ENCODE results near the gene TMEM132C. TPM values are rescaled to one million over a fixed set of nuclear protein-coding genes. Genes with fewer than 3 reads are reported as not detected.

Gene TMEM132C
- total and polyA plus RNA-seq, 2 of the 8 experiments (the other 6 are each of a cell fraction or from before 2014, with no cell fraction given), result 0.23 to 0.76 TPM

- FAIRE-seq, result no peak
- Histone ChIP-seq H3K27ac (ENCODE audit: low read depth, low read length) (no peak overlapping the region), H2BK120ac (replicated peaks; ENCODE audit: low read depth, low read length) (no peak overlapping the region), H2BK5ac (ENCODE audit: low read depth, low read length) (no peak overlapping the region), H3K79me1 (ENCODE audit: low read depth, low read length) (no peaks in the 10 kb centered on the region), H2AFZ (ENCODE audit: low read length) (no peak overlapping the region), H4K20me1 (replicated peaks in 1 of 2; ENCODE audit: control insufficient read depth in 1 of 2, insufficient read depth in 2 of 2, low read length in 2 of 2) (no peaks in the 10 kb centered on the region), H2BK15ac (ENCODE audit: low read length) (no peak overlapping the region), H4K91ac (replicated peaks; ENCODE audit: insufficient read length, low read length) (no peak overlapping the region), H2BK12ac (ENCODE audit: low read depth, low read length) (no peak overlapping the region), H3K4me2 (ENCODE audit: insufficient read depth in 1 of 2, low read depth in 2 of 2, low read length in 2 of 2) (no peak overlapping the region), H3K9me3 (ENCODE audit: insufficient read depth in 2 of 2, low read depth in 1 of 2, low read length in 1 of 2) (0 out of 4 replicates have a peak, but pooled peaks cover 0 to 5% of the 10 kb centered on the region in 2 experiments), H2BK20ac (ENCODE audit: low read length) (no peak overlapping the region), H3K23me2 (ENCODE audit: low read depth, low read length) (no peaks in the 10 kb centered on the region; the same call in 1 of the 2 replicates), H3K4me1 (replicated peaks in 1 of 4; ENCODE audit: control insufficient read depth in 3 of 4, insufficient read depth in 4 of 4, low read length in 3 of 4) (peaks cover 0 to 8% (median 3%) of the 10 kb centered on the region in 4 experiments; a peak in 4 of 7 replicates), H3K14ac (ENCODE audit: insufficient read length) (no peak overlapping the region), H3K27me3 (replicated peaks in 1 of 4; ENCODE audit: control insufficient read depth in 3 of 4, extremely low read depth in 1 of 4, insufficient read depth in 3 of 4, low read length in 3 of 4) (peaks cover 0 to 3% (median 0%) of the 10 kb centered on the region in 4 experiments; a peak in 2 of 7 replicates), H4K5ac (ENCODE audit: insufficient read length, low read depth, low read length) (no peak overlapping the region), H3K18ac (ENCODE audit: extremely low read depth, low read length) (no peak overlapping the region), H3K9ac (replicated peaks in 1 of 4; ENCODE audit: extremely low read depth in 1 of 4, low read depth in 3 of 4, low read length in 3 of 4) (no peak overlapping the region), H3K56ac (replicated peaks; ENCODE audit: insufficient read length, low read depth, low read length) (no peak overlapping the region), H4K8ac (ENCODE audit: extremely low read depth, insufficient read depth, low read length) (no peak overlapping the region), H2AK5ac (ENCODE audit: low read depth, low read length) (peak overlapping the region; percentile 43; the same call in 1 of the 2 replicates), H3K36me3 (ENCODE audit: control insufficient read depth in 2 of 4, insufficient read depth in 4 of 4, low read length in 3 of 4) (no peaks in the 10 kb centered on the region), H3K79me2 (ENCODE audit: control insufficient read depth in 1 of 2, insufficient read depth in 2 of 2, low read length in 2 of 2) (no peaks in the 10 kb centered on the region), H3K4me3 (ENCODE audit: extremely low read depth in 1 of 4, insufficient read depth in 2 of 4, low read depth in 3 of 4, low read length in 4 of 4) (no peak overlapping the region), H3K4ac (replicated peaks; ENCODE audit: insufficient read length, low read depth, low read length) (no peak overlapping the region), H3K23ac (ENCODE audit: insufficient read length) (no peak overlapping the region)
- 84% methylated on average over 13 of the region's 13 CpGs; no CpG with 5 or more reads in 1 of the 2 experiments for WGBS, 2 experiments (ENCODE audit: extremely low coverage in 1 of 2, insufficient coverage in 1 of 2, insufficient read length in 1 of 2, insufficient replicate concordance in 2 of 2, low coverage in 1 of 2, low lambda C conversion rate in 2 of 2, missing lambda C conversion rate in 1 of 2)
- ChIA-PET CTCF (ENCODE audit: partially characterized antibody) (interaction anchor here (1.2 kb wide), 1 partner anchor 99 kb away, joined by 3 read pairs; no protein-coding TSS in a partner anchor), POLR2A (ENCODE audit: partially characterized antibody) (no interaction called here)
- no peak for DNase-seq (ENCODE audit: low read depth in 1 of 2, low spot score in 2 of 2)
- TF ChIP-seq SIX5 (IDR thresholded peaks at IDR 0.05; ENCODE audit: low read depth, low read length) (no peak), TAF1 (IDR thresholded peaks at IDR 0.05; ENCODE audit: low read depth, low read length) (no peak), SP1 (IDR thresholded peaks at IDR 0.05; ENCODE audit: low read depth, low read length) (no peak), E2F6 (IDR thresholded peaks at IDR 0.05) (no peak), NANOG (IDR thresholded peaks at IDR 0.05; ENCODE audit: insufficient read depth, low read depth, low read length, poor library complexity, severe bottlenecking) (no peak), GABPA (IDR thresholded peaks at IDR 0.05; ENCODE audit: borderline replicate concordance, insufficient read depth, low read length) (no peak), SIRT6 (IDR thresholded peaks at IDR 0.05; ENCODE audit: low read length) (no peak), TAF7 (optimal IDR thresholded peaks at IDR 0.05; ENCODE audit: borderline replicate concordance, low read depth, low read length) (no peak), KDM4A (IDR thresholded peaks at IDR 0.05; ENCODE audit: low read depth, low read length, severe bottlenecking) (no peak), CHD1 (IDR thresholded peaks at IDR 0.05; ENCODE audit: low read depth, low read length) (no peak), ZNF274 (IDR thresholded peaks at IDR 0.05; ENCODE audit: borderline replicate concordance, extremely low read depth, low read length) (no peak), GTF2F1 (IDR thresholded peaks at IDR 0.05; ENCODE audit: borderline replicate concordance, low read depth, low read length) (no peak), KDM1A (IDR thresholded peaks at IDR 0.05; ENCODE audit: borderline replicate concordance, low read length) (no peak), SP2 (IDR thresholded peaks at IDR 0.05; ENCODE audit: low read length) (no peak), TCF12 (IDR thresholded peaks at IDR 0.05; ENCODE audit: low read depth, low read length) (no peak)
These were observed 21.9 kb downstream of the TMEM132C start for GRCh38 chr12:128288896-128289295.
